ENCODE data around the gene CELSR3.

The CELSR3 gene

DNA sequence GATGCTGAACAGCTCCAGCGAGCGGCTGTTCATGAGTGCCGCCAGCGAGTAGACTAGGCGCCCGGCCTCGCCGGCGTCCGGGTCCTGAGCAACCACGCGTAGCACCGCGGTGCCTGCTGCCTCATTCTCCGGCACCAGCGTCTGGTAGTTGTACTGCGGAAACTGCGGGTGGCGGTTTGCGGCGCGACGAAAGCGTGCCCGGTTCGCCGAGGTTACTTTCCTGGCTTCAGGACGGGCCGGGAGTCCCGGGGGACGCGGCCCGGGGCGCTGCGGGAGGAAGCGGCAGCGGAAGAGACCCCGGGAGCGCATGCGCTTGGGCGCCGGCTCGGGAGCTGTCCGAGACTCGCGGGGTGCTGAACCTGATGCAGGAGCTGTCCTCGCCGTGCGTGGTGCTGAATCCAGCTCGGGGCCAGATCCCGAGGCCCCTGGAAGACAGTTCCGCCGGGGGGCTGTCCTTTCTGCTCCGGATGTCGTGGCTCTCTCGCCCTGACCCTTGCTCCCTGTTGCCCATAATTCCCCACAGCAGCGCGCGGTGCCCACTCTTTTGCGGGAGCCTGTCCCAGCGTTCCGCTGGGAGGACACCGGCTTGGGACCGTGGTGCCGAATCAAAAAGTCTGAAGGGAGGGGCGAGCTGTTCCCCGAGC lies 1.1 kb downstream of the CELSR3 start:
- TF ChIP-seq POLR2AphosphoS5 (IDR thresholded peaks at IDR 0.05; ENCODE audit: low read depth, low read length) (no peak), TAF1 (IDR thresholded peaks at IDR 0.05; ENCODE audit: borderline replicate concordance, insufficient read depth, low read length) (no peak), SIN3A (IDR thresholded peaks at IDR 0.05; ENCODE audit: borderline replicate concordance, insufficient read depth, low read length) (peak; percentile 98; the same call in 1 of the 2 replicates), FOXP2 (optimal IDR thresholded peaks at IDR 0.05; ENCODE audit: borderline replicate concordance, extremely low read depth, extremely low read length, insufficient read depth) (no peak)
- TF ChIP-seq, protein P1, sequence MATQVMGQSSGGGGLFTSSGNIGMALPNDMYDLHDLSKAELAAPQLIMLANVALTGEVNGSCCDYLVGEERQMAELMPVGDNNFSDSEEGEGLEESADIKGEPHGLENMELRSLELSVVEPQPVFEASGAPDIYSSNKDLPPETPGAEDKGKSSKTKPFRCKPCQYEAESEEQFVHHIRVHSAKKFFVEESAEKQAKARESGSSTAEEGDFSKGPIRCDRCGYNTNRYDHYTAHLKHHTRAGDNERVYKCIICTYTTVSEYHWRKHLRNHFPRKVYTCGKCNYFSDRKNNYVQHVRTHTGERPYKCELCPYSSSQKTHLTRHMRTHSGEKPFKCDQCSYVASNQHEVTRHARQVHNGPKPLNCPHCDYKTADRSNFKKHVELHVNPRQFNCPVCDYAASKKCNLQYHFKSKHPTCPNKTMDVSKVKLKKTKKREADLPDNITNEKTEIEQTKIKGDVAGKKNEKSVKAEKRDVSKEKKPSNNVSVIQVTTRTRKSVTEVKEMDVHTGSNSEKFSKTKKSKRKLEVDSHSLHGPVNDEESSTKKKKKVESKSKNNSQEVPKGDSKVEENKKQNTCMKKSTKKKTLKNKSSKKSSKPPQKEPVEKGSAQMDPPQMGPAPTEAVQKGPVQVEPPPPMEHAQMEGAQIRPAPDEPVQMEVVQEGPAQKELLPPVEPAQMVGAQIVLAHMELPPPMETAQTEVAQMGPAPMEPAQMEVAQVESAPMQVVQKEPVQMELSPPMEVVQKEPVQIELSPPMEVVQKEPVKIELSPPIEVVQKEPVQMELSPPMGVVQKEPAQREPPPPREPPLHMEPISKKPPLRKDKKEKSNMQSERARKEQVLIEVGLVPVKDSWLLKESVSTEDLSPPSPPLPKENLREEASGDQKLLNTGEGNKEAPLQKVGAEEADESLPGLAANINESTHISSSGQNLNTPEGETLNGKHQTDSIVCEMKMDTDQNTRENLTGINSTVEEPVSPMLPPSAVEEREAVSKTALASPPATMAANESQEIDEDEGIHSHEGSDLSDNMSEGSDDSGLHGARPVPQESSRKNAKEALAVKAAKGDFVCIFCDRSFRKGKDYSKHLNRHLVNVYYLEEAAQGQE (IDR thresholded peaks at IDR 0.05; ENCODE audit: insufficient read depth in 1 of 2, low read depth in 2 of 2, low read length in 2 of 2) = peak; percentile 99 to 100

DNA sequence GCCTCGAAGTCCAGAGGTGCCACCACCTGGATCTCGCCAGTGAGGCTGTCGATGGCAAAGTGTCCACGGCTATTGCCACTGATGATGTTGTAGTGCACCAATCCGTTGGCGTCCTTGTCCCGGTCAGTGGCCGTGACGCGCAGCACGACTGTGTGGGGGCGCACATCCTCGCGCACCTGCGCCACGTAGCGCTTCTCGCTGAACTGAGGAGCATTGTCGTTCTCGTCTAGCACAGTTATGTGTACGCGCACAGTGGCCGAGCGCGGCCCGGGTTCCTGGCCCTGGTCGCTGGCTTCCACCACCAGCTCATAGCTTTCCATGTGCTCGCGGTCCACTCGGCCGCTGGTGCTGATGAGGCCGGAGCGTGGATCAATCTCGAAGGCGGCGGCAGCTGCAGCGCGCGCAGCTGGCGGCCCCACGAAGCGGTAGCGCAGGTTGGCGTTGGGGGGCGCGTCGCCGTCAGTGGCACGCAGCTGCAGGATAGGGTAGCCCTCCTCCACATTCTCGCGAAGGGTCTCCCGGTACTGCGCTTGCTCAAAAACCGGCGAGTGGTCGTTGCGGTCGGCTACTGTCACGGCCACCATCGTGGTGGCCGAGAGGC lies 1.8 kb downstream of the CELSR3 start:
- TF ChIP-seq TAF1 (IDR thresholded peaks at IDR 0.05; ENCODE audit: borderline replicate concordance, insufficient read depth, low read length) (no peak), FOXP2 (optimal IDR thresholded peaks at IDR 0.05; ENCODE audit: borderline replicate concordance, extremely low read depth, extremely low read length, insufficient read depth) (no peak), SIN3A (IDR thresholded peaks at IDR 0.05; ENCODE audit: borderline replicate concordance, insufficient read depth, low read length) (no peak), POLR2AphosphoS5 (IDR thresholded peaks at IDR 0.05; ENCODE audit: low read depth, low read length) (no peak)
- TF ChIP-seq, protein P1 (IDR thresholded peaks at IDR 0.05; ENCODE audit: insufficient read depth in 1 of 2, low read depth in 2 of 2, low read length in 2 of 2) = no peak

DNA sequence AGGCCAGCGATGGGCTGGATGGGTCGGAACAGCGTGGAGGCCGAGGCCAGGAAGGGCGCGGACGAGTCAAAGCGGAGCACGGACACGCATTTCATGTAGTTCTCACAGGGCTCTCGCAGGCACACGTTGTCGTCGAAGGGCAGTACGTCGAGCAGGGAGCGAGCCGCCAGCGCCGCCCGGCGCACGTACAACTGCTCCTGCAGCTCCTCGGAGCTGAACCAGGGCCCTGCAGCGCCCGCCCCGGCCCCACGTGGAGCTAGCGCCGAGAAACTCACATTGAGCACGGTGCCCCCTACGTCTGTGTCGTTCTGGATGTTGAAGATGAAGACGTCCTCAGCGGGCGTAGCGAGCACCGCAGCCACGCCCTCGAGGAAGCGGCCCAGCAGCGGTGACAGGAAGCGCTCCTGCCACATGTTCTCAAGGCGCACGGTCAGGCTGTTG lies 5.8 kb downstream of the CELSR3 start:
- TF ChIP-seq TAF1 (IDR thresholded peaks at IDR 0.05; ENCODE audit: borderline replicate concordance, insufficient read depth, low read length) = no peak
- TF ChIP-seq, protein P1 (IDR thresholded peaks at IDR 0.05; ENCODE audit: insufficient read depth in 1 of 2, low read depth in 2 of 2, low read length in 2 of 2) = no peak
- no peak for TF ChIP-seq SIN3A (IDR thresholded peaks at IDR 0.05; ENCODE audit: borderline replicate concordance, insufficient read depth, low read length)
- TF ChIP-seq POLR2AphosphoS5 (IDR thresholded peaks at IDR 0.05; ENCODE audit: low read depth, low read length) = no peak
- TF ChIP-seq FOXP2 (optimal IDR thresholded peaks at IDR 0.05; ENCODE audit: borderline replicate concordance, extremely low read depth, extremely low read length, insufficient read depth) = no peak

DNA sequence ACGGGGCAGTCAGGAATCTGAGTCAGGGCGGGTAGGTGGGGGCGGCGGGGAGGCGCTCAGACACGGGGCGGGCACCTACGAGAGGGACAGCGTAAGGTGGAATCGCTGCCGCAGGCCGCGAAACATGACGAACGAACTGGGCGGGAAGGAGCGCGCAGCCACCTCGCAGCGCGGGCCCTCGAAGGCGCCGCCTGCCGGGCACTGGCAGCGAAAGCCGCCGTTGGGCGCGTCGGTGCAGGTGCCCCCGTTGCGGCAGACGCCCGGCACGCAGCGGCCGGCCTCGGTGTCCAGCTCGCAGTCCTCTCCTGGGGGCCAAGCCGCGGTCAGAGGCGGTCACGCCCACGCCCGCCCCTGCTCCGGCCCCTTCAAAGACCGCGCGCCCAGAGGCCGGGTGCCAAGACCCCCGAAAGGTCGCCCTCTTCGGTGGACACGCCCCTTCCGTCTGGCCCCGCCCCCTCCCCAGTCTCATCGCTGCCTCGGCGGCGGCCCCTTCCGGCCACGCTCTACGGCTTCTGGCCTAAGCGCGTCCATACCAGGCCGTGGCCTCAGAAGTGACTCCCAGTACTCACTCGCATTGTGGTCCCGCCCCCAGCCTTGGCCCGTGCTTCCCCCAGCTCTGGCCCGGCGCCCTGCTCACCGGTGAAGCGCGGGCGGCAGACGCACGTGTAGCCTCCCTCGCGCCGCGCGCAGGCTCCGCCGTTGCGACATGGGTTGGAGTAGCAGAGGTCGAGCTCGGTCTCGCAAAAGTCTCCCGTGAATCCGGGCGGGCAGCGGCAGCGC lies 6.4 kb downstream of the CELSR3 start:
- TF ChIP-seq, protein P1 (IDR thresholded peaks at IDR 0.05; ENCODE audit: insufficient read depth in 1 of 2, low read depth in 2 of 2, low read length in 2 of 2) = no peak
- TF ChIP-seq POLR2AphosphoS5 (IDR thresholded peaks at IDR 0.05; ENCODE audit: low read depth, low read length) = no peak

Measured in PFSK-1 (cell line).